Effector CD4-positive, alpha-beta T cell (primary cell): Measurements from ENCODE around the gene GRB14.
"Not testable (repeated sequence)": the region's sequence is repeated elsewhere in the genome, so short reads cannot be mapped to it uniquely, and the experiment has no call there.

ENCODE experiments used
- DNase-seq: peaks from one replicate; pipeline ENCODE4 v3.0.0-alpha.2; 2020

The GRB14 gene

GRCh38 chr2:164478205-164478604 is 143.1 kb downstream of the GRB14 start:
- no peak for DNase-seq

GRCh38 chr2:164474873-164475272 is 146.4 kb downstream of the GRB14 start:
- DNase-seq: no peak

- DNase-seq: no peak
These were observed 148.3 kb downstream of the GRB14 start for GRCh38 chr2:164473021-164473420.

- DNase-seq: not testable (repeated sequence)
These were observed 156.2 kb downstream of the GRB14 start for GRCh38 chr2:164465047-164465446.

- no peak for DNase-seq
These were observed 156.9 kb downstream of the GRB14 start for GRCh38 chr2:164464376-164464775.

- no peak for DNase-seq
These were observed 162.5 kb downstream of the GRB14 start for GRCh38 chr2:164458792-164459191.

GRCh38 chr2:164457271-164457670 is 164.0 kb downstream of the GRB14 start:
- no peak for DNase-seq

GRCh38 chr2:164456619-164457018 is 164.7 kb downstream of the GRB14 start:
- no peak for DNase-seq

GRCh38 chr2:164453656-164454305 is 167.5 kb downstream of the GRB14 start:
- no peak for DNase-seq

GRCh38 chr2:164450278-164450677 is 171.0 kb downstream of the GRB14 start:
- DNase-seq: no peak

- no peak for DNase-seq
These were observed 171.6 kb downstream of the GRB14 start for GRCh38 chr2:164449706-164450105.

GRCh38 chr2:164447660-164448059 is 173.6 kb downstream of the GRB14 start:
- no peak for DNase-seq
